ENCODE data around the gene TMEM179.
"Not testable (repeated sequence)": the region's sequence is repeated elsewhere in the genome, so short reads cannot be mapped to it uniquely, and the experiment has no call there.

TMEM179 gene

GRCh38 chr14:104604458-104605449, at the start of gene TMEM179:
Gene TMEM179 (minus strand): TSS chr14:104604772. CDS start chr14:104604741, 31 bp downstream.
- DNase-seq (ENCODE audit: low read depth in 2 of 2) = no peak

GRCh38 chr14:104654119-104654518, 49.5 kb upstream of the TMEM179 start:
- DNase-seq (ENCODE audit: low read depth in 2 of 2) = no peak

GRCh38 chr14:104653130-104653920, 48.8 kb upstream of the TMEM179 start:
- DNase-seq (ENCODE audit: low read depth in 2 of 2) = not testable (repeated sequence)

GRCh38 chr14:104652386-104652785, 47.8 kb upstream of the TMEM179 start:
- no peak for DNase-seq (ENCODE audit: low read depth in 2 of 2)

GRCh38 chr14:104651876-104652260, 47.3 kb upstream of the TMEM179 start:
- DNase-seq (ENCODE audit: low read depth in 2 of 2) = no peak

GRCh38 chr14:104650981-104651875, 46.7 kb upstream of the TMEM179 start:
- no peak for DNase-seq (ENCODE audit: low read depth in 2 of 2)

GRCh38 chr14:104650057-104650980, 45.7 kb upstream of the TMEM179 start:
- DNase-seq (ENCODE audit: low read depth in 2 of 2) = peak; percentile 41 to 58

GRCh38 chr14:104647467-104648043, 43.0 kb upstream of the TMEM179 start:
- DNase-seq (ENCODE audit: low read depth in 2 of 2) = no peak

GRCh38 chr14:104644656-104645378, 40.2 kb upstream of the TMEM179 start:
- DNase-seq (ENCODE audit: low read depth in 2 of 2) = no peak

GRCh38 chr14:104644091-104644635, 39.6 kb upstream of the TMEM179 start:
- no peak for DNase-seq (ENCODE audit: low read depth in 2 of 2)

- DNase-seq (ENCODE audit: low read depth in 2 of 2) = no peak
Observed at GRCh38 chr14:104643306-104643705, 38.7 kb upstream of the TMEM179 start.

- DNase-seq (ENCODE audit: low read depth in 2 of 2) = no peak
Observed at GRCh38 chr14:104642540-104642868, 37.9 kb upstream of the TMEM179 start.

- DNase-seq (ENCODE audit: low read depth in 2 of 2) = no peak
Observed at GRCh38 chr14:104641753-104642539, 37.4 kb upstream of the TMEM179 start.

- no peak for DNase-seq (ENCODE audit: low read depth in 2 of 2)
Observed at GRCh38 chr14:104640681-104641080, 36.1 kb upstream of the TMEM179 start.

GRCh38 chr14:104639885-104640548, 35.4 kb upstream of the TMEM179 start:
- DNase-seq (ENCODE audit: low read depth in 2 of 2) = no peak

GRCh38 chr14:104639471-104639870, 34.9 kb upstream of the TMEM179 start:
- no peak for DNase-seq (ENCODE audit: low read depth in 2 of 2)

GRCh38 chr14:104638927-104639450, 34.4 kb upstream of the TMEM179 start:
- no peak for DNase-seq (ENCODE audit: low read depth in 2 of 2)

- no peak for DNase-seq (ENCODE audit: low read depth in 2 of 2)
Observed at GRCh38 chr14:104638190-104638589, 33.6 kb upstream of the TMEM179 start.
